Measurements from ENCODE around the gene TBX18. TPM values are rescaled to one million over a fixed set of nuclear protein-coding genes. Genes with fewer than 3 reads are reported as not detected.

Gene TBX18
- total RNA-seq: 0.33 and 0.77 TPM in 2 replicates
- 2.2 and 2.4 TPM in 2 replicates for polyA plus RNA-seq
- polyA plus RNA-seq (2012): 1.0 and 1.2 TPM in 2 replicates
- 0.89 and 1.3 TPM in 2 replicates for polyA minus RNA-seq (ENCODE audit: low replicate concordance)

DNA sequence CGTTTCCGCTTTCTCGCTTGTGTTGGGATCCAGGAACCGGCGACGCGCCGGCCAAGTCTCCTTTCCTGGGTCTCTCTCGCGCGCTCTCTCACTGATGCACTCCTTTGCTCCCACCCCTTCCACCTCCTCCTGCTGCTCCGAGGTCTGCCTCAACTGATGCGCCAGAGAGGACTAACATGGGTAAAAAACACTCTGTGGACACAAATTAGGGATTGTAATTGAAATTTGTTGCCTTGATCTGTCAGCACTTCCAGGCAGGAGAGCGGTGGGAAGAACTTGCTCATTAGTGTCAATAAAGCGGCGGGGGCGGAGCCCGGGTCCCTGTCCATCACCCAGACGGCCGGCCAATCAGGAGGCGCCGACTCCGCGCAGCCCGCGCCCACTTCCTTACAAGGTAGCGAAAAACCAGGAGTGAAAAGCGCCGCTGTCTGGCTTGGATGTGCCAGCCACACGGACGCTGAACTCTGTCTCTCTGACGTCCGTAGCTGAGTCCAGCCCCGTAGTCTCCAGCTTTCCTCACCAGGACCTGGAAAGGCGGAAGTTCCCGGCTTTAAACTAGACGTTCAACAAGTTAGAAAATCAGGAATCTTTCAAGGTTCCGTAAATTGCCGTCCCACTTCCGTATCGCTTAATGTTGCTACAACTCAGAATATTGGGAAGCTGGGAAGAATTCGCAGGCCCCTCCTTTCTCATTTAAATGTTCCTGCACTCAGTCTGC is at the start of gene TBX18:
TSS of gene TBX18 (minus strand) at position 267 of the 718 bp plus-strand sequence. CDS start 417 bp downstream, outside the sequence.
- DNase-seq (ENCODE audit: low read depth in 2 of 2): peak; percentile 90 to 95
- Histone ChIP-seq H3K4me2 (ENCODE audit: extremely low read depth, insufficient read depth, low read length) (peak within 1 kb of the TSS; percentile 73), H3K36me3 (ENCODE audit: control insufficient read depth, insufficient read depth, low read length) (no peaks in the 10 kb centered on the region), H3K4me3 (replicated peaks in 1 of 4; ENCODE audit: control extremely low read depth in 1 of 4, insufficient read depth in 1 of 4, low read depth in 3 of 4, low read length in 4 of 4) (peak within 1 kb of the TSS; percentile 41 to 76 (median 57)), H3K27me3 (ENCODE audit: control insufficient read depth, insufficient read depth, low read length) (peaks cover 51% of the 10 kb centered on the region), H3K27ac (ENCODE audit: insufficient read depth, low read length) (peak within 1 kb of the TSS; percentile 37), H3K79me2 (ENCODE audit: control insufficient read depth, insufficient read depth, low read length) (no peaks in the 10 kb centered on the region), H3K9me3 (ENCODE audit: control insufficient read depth, insufficient read depth, low read depth, low read length) (no peaks in the 10 kb centered on the region), H3K9ac (ENCODE audit: insufficient read depth, low read length) (peak within 1 kb of the TSS; percentile 5), H3K4me1 (ENCODE audit: control insufficient read depth, extremely low read depth, insufficient read depth, low read length) (no peaks in the 10 kb centered on the region), H2AFZ (ENCODE audit: low read length) (peak within 1 kb of the TSS; percentile 43), H4K20me1 (ENCODE audit: control insufficient read depth, extremely low read depth, insufficient read depth, low read length) (no peaks in the 10 kb centered on the region)
- TF ChIP-seq, protein P1, sequence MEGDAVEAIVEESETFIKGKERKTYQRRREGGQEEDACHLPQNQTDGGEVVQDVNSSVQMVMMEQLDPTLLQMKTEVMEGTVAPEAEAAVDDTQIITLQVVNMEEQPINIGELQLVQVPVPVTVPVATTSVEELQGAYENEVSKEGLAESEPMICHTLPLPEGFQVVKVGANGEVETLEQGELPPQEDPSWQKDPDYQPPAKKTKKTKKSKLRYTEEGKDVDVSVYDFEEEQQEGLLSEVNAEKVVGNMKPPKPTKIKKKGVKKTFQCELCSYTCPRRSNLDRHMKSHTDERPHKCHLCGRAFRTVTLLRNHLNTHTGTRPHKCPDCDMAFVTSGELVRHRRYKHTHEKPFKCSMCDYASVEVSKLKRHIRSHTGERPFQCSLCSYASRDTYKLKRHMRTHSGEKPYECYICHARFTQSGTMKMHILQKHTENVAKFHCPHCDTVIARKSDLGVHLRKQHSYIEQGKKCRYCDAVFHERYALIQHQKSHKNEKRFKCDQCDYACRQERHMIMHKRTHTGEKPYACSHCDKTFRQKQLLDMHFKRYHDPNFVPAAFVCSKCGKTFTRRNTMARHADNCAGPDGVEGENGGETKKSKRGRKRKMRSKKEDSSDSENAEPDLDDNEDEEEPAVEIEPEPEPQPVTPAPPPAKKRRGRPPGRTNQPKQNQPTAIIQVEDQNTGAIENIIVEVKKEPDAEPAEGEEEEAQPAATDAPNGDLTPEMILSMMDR (conservative IDR thresholded peaks at IDR 0.05 in 1 of 2, IDR thresholded peaks at IDR 0.05 in 1 of 2; ENCODE audit: low read depth in 1 of 2, low read length in 2 of 2): peak in 1 of 2 donors; percentile 12
- TF ChIP-seq EZH2 (IDR thresholded peaks at IDR 0.05; ENCODE audit: low read length, missing control alignments): peak; percentile 66

DNA sequence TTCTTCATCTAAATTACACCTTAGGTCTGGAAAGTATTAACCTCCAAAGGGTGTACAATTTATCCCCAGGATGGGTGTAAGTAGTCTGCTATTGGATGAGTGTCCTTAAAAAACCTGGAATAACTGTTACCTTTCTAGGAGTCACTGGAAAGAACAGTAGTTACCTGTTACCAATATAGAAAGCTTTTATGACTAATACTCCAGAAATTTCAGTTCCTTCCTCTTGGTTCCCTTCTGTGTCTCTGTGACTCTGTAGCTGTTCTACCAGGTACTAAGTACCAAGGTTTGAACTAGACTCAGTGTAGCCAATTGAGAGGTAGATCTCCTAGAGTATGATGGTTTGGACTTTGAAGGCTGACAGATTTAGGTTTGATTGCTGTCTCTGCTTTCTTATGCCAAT is 47.0 kb upstream of the TBX18 start:
- Histone ChIP-seq H3K4me2 (ENCODE audit: extremely low read depth, insufficient read depth, low read length) (no peak overlapping the region), H3K79me2 (ENCODE audit: control insufficient read depth, insufficient read depth, low read length) (no peaks in the 10 kb centered on the region), H2AFZ (ENCODE audit: low read length) (no peak overlapping the region), H3K4me1 (ENCODE audit: control insufficient read depth, extremely low read depth, insufficient read depth, low read length) (no peaks in the 10 kb centered on the region), H3K27ac (ENCODE audit: insufficient read depth, low read length) (no peak overlapping the region), H3K9me3 (ENCODE audit: control insufficient read depth, insufficient read depth, low read depth, low read length) (no peaks in the 10 kb centered on the region), H3K36me3 (ENCODE audit: control insufficient read depth, insufficient read depth, low read length) (no peaks in the 10 kb centered on the region), H3K27me3 (ENCODE audit: control insufficient read depth, insufficient read depth, low read length) (no peaks in the 10 kb centered on the region), H4K20me1 (ENCODE audit: control insufficient read depth, extremely low read depth, insufficient read depth, low read length) (no peaks in the 10 kb centered on the region), H3K9ac (ENCODE audit: insufficient read depth, low read length) (no peak overlapping the region), H3K4me3 (replicated peaks in 1 of 4; ENCODE audit: control extremely low read depth in 1 of 4, insufficient read depth in 1 of 4, low read depth in 3 of 4, low read length in 4 of 4) (no peak overlapping the region)
- no peak for TF ChIP-seq EZH2 (IDR thresholded peaks at IDR 0.05; ENCODE audit: low read length, missing control alignments)
- TF ChIP-seq, protein P1 (conservative IDR thresholded peaks at IDR 0.05 in 1 of 2, IDR thresholded peaks at IDR 0.05 in 1 of 2; ENCODE audit: low read depth in 1 of 2, low read length in 2 of 2): no peak
- DNase-seq (ENCODE audit: low read depth in 2 of 2): no peak

DNA sequence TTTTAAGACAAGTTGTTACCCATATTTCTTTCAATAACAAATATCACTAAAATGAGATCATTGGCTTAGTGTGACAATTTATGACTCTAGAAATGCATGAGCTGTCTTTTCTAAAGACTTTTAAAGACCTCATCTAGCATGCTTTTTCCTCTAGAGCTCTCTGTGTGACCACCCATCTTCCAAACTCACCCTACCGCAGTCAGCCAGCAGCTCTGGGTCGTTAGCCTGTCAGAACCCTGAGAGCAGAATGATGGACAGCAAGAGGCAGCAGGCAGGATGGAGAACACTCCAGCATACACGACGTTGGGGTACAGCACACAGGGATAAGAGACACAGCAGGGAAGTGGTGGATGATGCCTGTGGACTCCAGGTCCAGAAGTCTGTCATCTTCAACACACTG is 45.1 kb upstream of the TBX18 start:
- H3K4me1 ChIP-seq (ENCODE audit: control insufficient read depth, extremely low read depth, insufficient read depth, low read length): no peaks in the 10 kb centered on the region
- H3K4me2 ChIP-seq (ENCODE audit: extremely low read depth, insufficient read depth, low read length): no peak overlapping the region
- H3K9ac ChIP-seq (ENCODE audit: insufficient read depth, low read length): no peak overlapping the region
- no peaks in the 10 kb centered on the region for H4K20me1 ChIP-seq (ENCODE audit: control insufficient read depth, extremely low read depth, insufficient read depth, low read length)
- DNase-seq (ENCODE audit: low read depth in 2 of 2): no peak
- no peaks in the 10 kb centered on the region for H3K79me2 ChIP-seq (ENCODE audit: control insufficient read depth, insufficient read depth, low read length)
- H2AFZ ChIP-seq (ENCODE audit: low read length): no peak overlapping the region
- H3K27ac ChIP-seq (ENCODE audit: insufficient read depth, low read length): no peak overlapping the region
- no peaks in the 10 kb centered on the region for H3K36me3 ChIP-seq (ENCODE audit: control insufficient read depth, insufficient read depth, low read length)
- H3K4me3 ChIP-seq (replicated peaks in 1 of 4; ENCODE audit: control extremely low read depth in 1 of 4, insufficient read depth in 1 of 4, low read depth in 3 of 4, low read length in 4 of 4): no peak overlapping the region
- H3K27me3 ChIP-seq (ENCODE audit: control insufficient read depth, insufficient read depth, low read length): no peaks in the 10 kb centered on the region
- TF ChIP-seq, protein P1 (conservative IDR thresholded peaks at IDR 0.05 in 1 of 2, IDR thresholded peaks at IDR 0.05 in 1 of 2; ENCODE audit: low read depth in 1 of 2, low read length in 2 of 2): no peak
- no peak for TF ChIP-seq EZH2 (IDR thresholded peaks at IDR 0.05; ENCODE audit: low read length, missing control alignments)
- no peaks in the 10 kb centered on the region for H3K9me3 ChIP-seq (ENCODE audit: control insufficient read depth, insufficient read depth, low read depth, low read length)

Data from fibroblast of lung (primary cell).